B cell (primary cell): ENCODE results near the gene VIPR2.
"Not testable (repeated sequence)": the region's sequence is repeated elsewhere in the genome, so short reads cannot be mapped to it uniquely, and the experiment has no call there.

Experiments used
- CTCF ChIP-seq: fragments of 200-600 bp; IDR thresholded peaks from one replicate; pipeline ENCODE4 v1.8.0; 2022; ENCODE audit warnings: antibody characterized with exemption, mild to moderate bottlenecking
- EZH2 ChIP-seq: IDR thresholded peaks from 2 replicates; pipeline ENCODE4 v1.6.1; 2012; ENCODE audit warnings: borderline replicate concordance, low read depth, mild to moderate bottlenecking, moderate library complexity, low read length; ENCODE audit not compliant: insufficient read depth, poor library complexity, severe bottlenecking

GRCh38 chr7:159123793-159124192, 20.9 kb downstream of the VIPR2 start:
- TF ChIP-seq CTCF, EZH2: not testable (repeated sequence)
